HL-60 (cell line): ENCODE measurements around the gene ACE.

Source experiments
- DNase-seq, 2 experiments: peaks; one replicate each; pipeline ENCODE4 v3.0.0-alpha.2; 2010 to 2020; ENCODE audit warnings: low read depth in 1 of 2, low spot score in 1 of 2
- H3K27ac ChIP-seq: fragments of 250-450 bp; sonication (Bioruptor Pico); replicated peaks from 2 replicates; pipeline ENCODE4 v1.5.1; 2020; ENCODE audit warnings: mild to moderate bottlenecking, moderate library complexity
- H3K27me3 ChIP-seq: fragments of 250-450 bp; sonication (Bioruptor Pico); 2 replicates; pipeline ENCODE4 v1.5.1; 2021; ENCODE audit warnings: mild to moderate bottlenecking, moderate library complexity; ENCODE audit not compliant: insufficient read depth, poor library complexity, severe bottlenecking
- H3K4me3 ChIP-seq: replicated peaks from 2 replicates; pipeline ENCODE4 v1.5.1; 2011; ENCODE audit warnings: mild to moderate bottlenecking, control low read depth, low read length; ENCODE audit not compliant: insufficient read depth
- CTCF ChIP-seq: IDR thresholded peaks from one replicate; pipeline ENCODE4 v1.5.1; 2011; ENCODE audit warnings: low read length, control low read depth, inconsistent platforms; ENCODE audit not compliant: insufficient read depth
- GABPA ChIP-seq: IDR thresholded peaks from 2 replicates; pipeline ENCODE4 v1.6.1; 2012; ENCODE audit warnings: low read depth
- POLR2AphosphoS5 ChIP-seq: IDR thresholded peaks from 2 replicates; pipeline ENCODE4 v1.6.1; 2012; ENCODE audit warnings: low read depth
- SPI1 ChIP-seq: IDR thresholded peaks from 2 replicates; pipeline ENCODE4 v1.6.1; 2012; ENCODE audit warnings: low read depth, mild to moderate bottlenecking, borderline replicate concordance
- TF ChIP-seq, protein P1 (sequence below): IDR thresholded peaks from 2 replicates; pipeline ENCODE4 v1.6.1; 2012; ENCODE audit warnings: low read depth; ENCODE audit not compliant: insufficient replicate concordance

The ACE gene

GRCh38 chr17:63523253-63523855, 46.5 kb downstream of the ACE start, which contains the start of gene KCNH6:
KCNH6 (plus strand) TSS chr17:63523358; CDS start chr17:63523414, 56 bp downstream.
- no peak for DNase-seq

GRCh38 chr17:63524051-63524450, 47.2 kb downstream of the ACE start:
- TF ChIP-seq, protein P1, sequence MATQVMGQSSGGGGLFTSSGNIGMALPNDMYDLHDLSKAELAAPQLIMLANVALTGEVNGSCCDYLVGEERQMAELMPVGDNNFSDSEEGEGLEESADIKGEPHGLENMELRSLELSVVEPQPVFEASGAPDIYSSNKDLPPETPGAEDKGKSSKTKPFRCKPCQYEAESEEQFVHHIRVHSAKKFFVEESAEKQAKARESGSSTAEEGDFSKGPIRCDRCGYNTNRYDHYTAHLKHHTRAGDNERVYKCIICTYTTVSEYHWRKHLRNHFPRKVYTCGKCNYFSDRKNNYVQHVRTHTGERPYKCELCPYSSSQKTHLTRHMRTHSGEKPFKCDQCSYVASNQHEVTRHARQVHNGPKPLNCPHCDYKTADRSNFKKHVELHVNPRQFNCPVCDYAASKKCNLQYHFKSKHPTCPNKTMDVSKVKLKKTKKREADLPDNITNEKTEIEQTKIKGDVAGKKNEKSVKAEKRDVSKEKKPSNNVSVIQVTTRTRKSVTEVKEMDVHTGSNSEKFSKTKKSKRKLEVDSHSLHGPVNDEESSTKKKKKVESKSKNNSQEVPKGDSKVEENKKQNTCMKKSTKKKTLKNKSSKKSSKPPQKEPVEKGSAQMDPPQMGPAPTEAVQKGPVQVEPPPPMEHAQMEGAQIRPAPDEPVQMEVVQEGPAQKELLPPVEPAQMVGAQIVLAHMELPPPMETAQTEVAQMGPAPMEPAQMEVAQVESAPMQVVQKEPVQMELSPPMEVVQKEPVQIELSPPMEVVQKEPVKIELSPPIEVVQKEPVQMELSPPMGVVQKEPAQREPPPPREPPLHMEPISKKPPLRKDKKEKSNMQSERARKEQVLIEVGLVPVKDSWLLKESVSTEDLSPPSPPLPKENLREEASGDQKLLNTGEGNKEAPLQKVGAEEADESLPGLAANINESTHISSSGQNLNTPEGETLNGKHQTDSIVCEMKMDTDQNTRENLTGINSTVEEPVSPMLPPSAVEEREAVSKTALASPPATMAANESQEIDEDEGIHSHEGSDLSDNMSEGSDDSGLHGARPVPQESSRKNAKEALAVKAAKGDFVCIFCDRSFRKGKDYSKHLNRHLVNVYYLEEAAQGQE, result no peak
- no peak overlapping the region for H3K27ac ChIP-seq
- no peak for DNase-seq
- H3K4me3 ChIP-seq, result no peak overlapping the region
- H3K27me3 ChIP-seq, result peaks cover 9% of the 10 kb centered on the region

More at GRCh38 chr17:63523253-63523855, 46.5 kb downstream of the ACE start, which contains the start of gene KCNH6:
- H3K27me3 ChIP-seq, result peaks cover 9% of the 10 kb centered on the region
- TF ChIP-seq GABPA (no peak), POLR2AphosphoS5 (no peak), CTCF (no peak), SPI1 (no peak)
- TF ChIP-seq, protein P1, result no peak
- H3K4me3 ChIP-seq, result no peak within 1 kb of the TSS
- no peak within 1 kb of the TSS for H3K27ac ChIP-seq

DNA sequence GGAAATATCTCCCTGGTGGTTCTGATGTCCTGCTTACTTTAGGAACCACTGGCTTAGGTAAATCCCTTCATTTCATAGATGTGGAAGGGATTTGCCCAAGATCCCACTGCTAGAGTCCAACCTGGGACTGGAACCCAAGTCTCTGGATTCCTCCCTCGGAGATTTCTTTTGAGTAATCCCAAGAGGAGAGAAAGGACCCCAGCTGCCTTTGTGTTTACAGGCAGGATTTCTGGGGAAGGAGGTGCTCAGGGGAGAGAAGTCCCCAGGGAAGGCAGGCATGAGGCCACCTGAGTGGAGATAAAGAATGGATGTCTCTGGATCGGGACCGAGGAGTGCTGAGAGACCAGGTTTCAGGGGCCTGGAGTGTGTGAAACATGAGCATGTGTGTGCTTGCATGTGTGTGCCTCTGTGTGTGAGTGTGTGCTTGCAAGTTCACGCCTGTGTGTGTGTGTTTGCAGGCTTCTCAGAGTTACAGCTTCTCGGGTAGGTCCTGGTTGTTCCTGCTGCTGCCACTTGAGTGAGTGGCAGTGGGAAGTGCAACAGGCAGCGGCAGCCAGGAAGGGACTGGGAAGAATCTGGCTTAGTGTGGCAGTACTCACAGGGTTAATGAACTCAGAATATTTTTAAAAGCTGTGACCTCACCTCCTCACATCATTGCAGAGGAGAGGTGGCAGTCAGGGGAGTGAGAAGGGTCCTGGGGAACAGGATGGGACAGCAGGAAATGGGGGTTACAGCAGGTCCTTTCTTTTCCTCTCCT, 48.5 kb downstream of the ACE start:
- TF ChIP-seq, protein P1, result no peak
- TF ChIP-seq GABPA, result no peak
- TF ChIP-seq CTCF, result no peak
- TF ChIP-seq POLR2AphosphoS5, result no peak
- TF ChIP-seq SPI1, result no peak
- no peak overlapping the region for H3K4me3 ChIP-seq
- no peak for DNase-seq
- no peak overlapping the region for H3K27ac ChIP-seq
- peaks cover 9% of the 10 kb centered on the region for H3K27me3 ChIP-seq
